NOMO-1 treated with DMSO at 0.1 percent for 48 hours (cell line): ENCODE results near the gene PNMA5.
"Not testable (repeated sequence)": the region's sequence is repeated elsewhere in the genome, so short reads cannot be mapped to it uniquely, and the experiment has no call there.

Source experiments
- DNase-seq: peaks from one replicate; lab custom pipeline; 2025; ENCODE audit not compliant: unreplicated experiment; lab: John Stamatoyannopoulos, UW

The PNMA5 gene

DNA sequence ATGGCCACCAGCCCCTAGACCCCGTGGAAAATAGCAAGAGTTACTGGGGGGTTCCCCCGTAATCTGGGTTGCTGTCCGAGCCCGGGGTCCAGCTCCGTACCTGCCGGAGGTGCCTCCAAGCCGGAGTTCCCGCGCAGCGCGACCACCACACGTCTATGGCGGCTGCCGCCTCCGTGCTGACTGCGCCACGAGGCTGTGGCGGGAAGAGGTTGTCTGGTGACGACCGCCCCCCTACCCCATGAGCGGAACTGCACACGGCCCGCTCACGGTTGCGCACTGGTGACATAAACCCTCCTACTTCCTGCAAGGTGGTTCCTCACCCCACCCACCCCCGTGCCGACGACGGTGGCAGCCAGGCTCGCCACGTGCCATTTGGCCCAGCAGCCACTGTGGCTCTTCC, at the start of gene PNMA5:
PNMA5 (minus strand) TSS at position 184 of the 400 bp plus-strand sequence. CDS start 2,518 bp downstream, outside the sequence.
- DNase-seq: no peak

DNA sequence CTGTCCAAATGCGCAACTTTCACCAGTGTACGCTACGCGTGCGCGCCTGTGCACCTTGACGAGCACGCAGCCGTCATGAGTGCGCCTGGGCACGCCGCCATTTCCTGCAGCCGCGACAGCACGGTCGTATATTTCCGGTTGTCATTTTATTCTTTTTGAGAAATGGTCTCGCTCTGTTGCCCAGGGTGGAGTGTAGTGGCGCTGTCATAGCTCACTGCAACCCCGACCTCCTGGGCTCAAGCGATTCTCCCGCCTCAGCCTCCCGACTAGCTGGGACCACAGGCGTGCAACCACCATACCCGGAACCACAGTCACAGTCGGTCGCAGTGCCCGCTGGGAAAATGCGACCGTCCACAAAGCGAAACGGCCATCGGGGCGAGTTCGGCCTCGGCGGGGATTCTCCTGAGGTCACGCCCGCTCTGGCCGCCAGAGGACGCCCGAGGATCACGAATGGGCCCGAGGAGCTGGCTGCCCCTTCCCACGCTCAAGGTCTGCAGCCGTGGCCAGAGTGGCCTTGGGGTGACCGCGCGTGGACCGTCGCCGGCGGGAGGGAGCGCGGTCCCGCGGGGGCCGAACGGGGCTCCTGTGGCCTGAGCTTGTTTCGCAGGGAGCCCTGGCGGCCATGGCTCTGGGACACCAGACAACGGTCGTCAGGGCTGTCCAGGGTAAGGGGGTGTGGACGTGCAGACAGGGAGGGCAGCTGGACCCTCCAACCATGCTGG, 38.6 kb upstream of the PNMA5 start:
- DNase-seq: peak; percentile 36

DNA sequence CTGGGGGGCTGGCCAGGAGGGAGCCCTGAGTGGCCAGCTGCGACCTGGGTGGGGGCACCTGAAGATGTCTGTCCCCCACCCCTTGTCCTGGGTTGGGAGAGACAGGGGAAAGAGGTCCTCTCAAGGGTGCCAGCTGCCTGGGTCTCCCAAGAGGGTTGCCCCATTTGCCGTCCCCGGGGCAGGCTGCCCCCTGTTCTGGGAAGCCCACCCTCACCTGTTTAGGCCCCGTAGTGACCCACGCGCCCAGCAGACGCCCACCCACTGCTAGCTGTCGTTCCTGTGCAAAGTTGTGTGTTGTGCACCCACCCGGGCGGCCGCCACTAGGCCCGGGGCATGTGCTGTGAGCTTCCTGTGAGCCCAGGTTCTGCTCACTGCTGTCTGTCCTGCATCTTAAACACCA, 36.9 kb upstream of the PNMA5 start:
- DNase-seq: no peak

GRCh38 chrX:153029875-153030274, 36.0 kb upstream of the PNMA5 start:
- DNase-seq: no peak

DNA sequence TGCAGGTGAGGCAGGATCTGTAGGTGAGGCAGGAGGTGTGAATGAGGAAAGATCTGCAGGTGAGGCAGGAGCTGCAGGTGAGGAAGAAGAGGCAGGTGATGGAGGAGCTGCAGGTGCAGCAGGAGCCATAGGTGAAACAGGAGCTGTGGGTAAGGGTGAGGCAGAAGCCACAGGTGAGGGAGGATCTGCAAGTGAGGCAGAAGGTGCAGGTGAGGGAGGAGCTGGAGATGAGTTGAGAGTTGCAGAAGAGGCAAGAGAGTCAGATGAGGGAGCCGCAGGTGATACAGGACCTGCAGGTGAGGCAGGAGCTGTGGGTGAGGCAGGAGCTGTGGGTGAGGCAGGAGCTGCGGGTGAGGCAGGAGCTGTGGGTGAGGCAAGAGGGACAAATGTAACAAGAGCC, 35.2 kb upstream of the PNMA5 start:
- no peak for DNase-seq

- DNase-seq: not testable (repeated sequence)
Observed at GRCh38 chrX:153028487-153028886, 34.6 kb upstream of the PNMA5 start.

DNA sequence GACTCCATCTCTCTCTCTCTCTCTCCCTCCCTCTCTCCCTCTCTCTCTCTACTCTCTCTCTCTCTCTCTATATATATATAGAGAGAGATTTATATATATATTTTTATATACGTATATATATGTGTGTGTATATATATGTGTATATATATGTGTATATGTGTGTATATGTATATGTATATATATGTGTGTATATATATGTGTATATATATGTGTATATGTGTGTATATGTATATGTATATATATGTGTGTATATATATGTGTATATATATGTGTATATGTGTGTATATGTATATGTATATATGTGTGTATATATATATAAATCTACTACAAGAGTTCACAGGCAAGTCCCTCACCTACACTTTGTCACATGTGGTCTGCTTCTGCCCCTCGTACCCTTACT, 32.6 kb upstream of the PNMA5 start:
- not testable (repeated sequence) for DNase-seq

DNA sequence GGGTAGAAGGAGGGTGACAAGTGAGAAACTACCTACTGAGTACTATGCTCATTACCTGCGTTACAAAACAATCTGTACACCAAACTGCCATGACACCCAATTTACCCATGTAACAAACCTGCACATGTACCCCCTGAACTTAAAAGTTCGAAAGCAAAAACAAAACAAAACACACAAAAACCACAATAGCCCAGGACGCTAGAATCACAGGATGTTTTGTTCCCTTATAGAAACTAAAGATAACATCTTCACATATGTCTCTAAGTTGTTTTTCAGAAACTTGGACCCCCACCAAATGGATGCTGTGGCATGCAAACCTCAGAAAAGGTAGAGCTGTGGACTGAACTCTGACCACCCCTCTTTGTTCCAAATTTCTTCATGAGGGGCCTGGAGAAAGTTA, 25.2 kb upstream of the PNMA5 start:
- DNase-seq: no peak

DNA sequence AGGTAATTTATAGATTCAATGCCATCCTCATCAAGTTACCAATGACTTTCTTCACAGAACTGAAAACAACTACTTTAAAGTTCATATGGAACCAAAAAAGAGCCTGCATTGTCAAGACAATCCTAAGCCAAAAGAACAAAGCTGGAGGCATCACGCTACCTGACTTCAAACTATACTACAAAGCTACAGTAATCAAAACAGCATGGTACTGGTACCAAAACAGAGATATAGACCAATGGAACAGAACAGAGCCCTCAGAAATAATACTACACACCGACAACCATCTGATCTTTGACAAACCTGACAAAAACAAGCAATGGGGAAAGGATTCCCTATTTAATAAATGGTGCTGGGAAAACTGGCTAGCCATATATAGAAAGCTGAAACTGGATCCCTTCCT, 23.3 kb upstream of the PNMA5 start:
- DNase-seq: not testable (repeated sequence)

- DNase-seq: no peak
Observed at GRCh38 chrX:153004780-153005179, 10.9 kb upstream of the PNMA5 start.

DNA sequence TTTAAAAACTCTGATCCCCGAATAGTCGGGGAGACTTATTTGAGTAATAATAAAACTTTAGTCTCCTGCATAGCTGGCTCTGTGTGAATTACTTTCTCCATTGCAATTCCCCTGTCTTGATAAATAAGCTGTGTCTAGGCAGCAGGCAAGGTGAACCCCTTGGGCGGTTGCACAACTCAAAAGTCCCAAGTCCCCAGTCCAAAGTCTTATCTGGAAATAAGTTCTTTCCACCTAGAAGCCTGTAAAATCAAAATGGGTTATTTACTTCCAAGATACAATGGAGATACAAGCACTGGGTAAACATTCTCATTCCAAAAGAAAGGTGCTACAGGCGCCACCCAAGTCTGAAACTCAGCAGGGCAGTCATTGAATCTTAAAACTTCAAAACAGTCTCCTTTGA, 10.1 kb upstream of the PNMA5 start:
- DNase-seq: no peak

DNA sequence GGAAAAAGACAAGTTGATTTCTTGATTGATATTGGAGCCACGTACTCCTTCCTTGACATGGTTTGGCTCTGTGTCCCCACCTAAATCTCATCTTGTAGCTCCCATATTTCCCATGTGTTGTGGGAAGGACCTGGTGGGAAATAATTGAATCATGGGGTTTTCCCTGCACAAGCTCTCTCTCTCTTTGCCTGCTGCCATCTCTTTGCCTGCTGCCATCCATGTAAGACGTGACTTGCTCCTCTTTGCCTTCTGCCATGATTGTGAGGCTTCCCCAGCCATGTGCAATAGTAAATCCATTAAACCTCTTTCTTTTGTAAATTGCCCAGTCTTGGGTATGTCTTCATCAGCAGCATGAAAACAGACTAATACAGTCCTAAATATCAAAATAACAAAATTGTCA, 8.3 kb upstream of the PNMA5 start:
- not testable (repeated sequence) for DNase-seq

GRCh38 chrX:152997337-152997736, 3.4 kb upstream of the PNMA5 start:
- DNase-seq: no peak

GRCh38 chrX:152992115-152992514, 1.8 kb downstream of the PNMA5 start:
- DNase-seq: no peak

GRCh38 chrX:152991123-152991522, 2.8 kb downstream of the PNMA5 start:
- no peak for DNase-seq

DNA sequence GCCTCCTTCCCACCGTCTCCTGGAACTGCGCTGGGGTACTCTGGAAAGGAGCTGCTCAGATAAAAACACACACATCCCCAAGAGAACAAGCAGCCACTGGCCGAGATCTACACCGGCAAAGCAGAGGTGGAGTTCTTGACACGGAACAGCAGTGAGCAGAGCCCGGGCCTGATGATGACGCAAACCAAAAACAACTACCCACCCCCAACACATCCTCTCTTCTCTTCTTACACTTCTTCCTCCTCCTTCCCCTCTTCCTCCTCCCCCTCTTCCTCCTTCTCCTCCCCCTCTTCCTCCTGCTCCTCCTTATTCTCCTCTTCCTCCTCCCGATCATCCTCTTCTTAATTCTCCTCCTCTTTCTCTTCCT, 4.6 kb downstream of the PNMA5 start:
- no peak for DNase-seq

DNA sequence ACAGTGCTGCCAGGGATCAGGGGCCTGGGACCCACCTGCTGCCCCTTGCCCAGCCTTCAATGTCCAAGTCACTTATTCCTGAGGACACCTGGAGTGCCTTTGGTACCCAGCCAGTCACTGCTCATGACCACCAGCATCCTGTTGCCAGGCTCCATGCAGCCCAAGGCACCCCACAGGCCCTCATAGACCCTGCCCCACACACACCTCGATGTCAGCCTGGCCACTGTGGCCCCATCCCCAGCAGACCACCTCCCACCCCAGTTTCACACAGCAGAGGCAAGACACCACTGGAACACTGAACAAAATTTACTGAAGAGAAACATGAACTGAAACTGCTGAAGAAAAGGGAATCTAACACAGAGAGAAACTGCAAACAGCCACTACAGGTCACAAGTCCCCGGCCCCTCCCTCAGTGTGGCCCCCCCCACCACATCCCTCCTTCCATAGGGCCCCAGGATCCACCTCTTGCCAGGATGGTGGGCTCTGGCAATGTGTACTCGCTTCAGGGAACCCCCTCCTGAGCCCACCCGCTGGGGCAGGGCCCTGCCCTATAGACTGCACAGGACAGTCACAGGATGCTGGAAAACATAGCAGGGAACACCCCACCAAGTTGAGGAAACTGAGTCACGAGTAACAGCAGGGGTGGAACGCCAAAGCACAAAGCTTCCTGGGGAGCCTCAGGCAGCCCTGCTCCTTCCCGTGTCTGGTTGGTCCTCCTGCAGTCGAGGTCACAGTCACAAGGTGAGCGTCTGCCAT, 5.2 kb downstream of the PNMA5 start:
- DNase-seq: peak; percentile 28

- no peak for DNase-seq
Observed at GRCh38 chrX:152987801-152988200, 6.1 kb downstream of the PNMA5 start.

- not testable (repeated sequence) for DNase-seq
Observed at GRCh38 chrX:152987156-152987555, 6.8 kb downstream of the PNMA5 start.

DNA sequence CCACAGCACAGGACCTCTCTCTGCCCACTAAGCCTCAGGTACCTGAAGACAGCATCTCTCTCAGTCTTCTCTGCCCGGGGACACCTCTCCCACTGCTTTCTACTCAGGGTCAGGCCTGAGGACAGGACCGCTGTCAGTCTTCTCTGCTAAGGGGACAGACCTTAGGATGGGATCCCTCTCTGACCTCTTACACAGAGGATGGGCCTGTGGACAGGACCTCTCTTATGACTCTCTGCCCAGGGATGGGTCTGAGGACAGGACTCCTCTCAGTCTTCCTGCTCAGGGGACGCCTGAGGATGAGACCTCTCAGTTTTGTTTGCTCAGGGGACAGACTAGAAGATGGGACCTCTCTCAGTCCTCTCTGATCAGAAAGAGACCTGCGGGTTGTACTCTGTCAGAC, 8.5 kb downstream of the PNMA5 start:
- not testable (repeated sequence) for DNase-seq

GRCh38 chrX:152968193-152968592, 25.7 kb downstream of the PNMA5 start:
- DNase-seq: no peak

DNA sequence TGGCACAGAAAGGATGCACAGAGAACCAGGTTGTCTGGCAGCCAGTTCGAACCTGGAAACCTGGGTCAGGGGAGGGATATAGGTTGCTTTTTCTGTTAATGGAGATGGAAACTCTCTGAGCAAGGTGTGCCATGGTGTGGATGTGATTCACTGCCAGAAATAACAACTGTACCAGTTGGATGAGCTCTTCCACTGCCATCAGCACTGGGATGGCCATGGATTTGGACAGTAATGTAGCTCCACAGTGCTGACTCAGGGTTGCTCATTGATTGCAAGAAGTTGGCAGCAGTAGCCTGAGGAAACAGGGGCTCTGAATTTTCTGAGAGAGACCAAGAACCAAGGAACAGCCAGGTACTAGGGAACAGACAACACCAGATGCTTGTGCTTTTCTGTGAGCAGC, 33.8 kb downstream of the PNMA5 start:
- no peak for DNase-seq

DNA sequence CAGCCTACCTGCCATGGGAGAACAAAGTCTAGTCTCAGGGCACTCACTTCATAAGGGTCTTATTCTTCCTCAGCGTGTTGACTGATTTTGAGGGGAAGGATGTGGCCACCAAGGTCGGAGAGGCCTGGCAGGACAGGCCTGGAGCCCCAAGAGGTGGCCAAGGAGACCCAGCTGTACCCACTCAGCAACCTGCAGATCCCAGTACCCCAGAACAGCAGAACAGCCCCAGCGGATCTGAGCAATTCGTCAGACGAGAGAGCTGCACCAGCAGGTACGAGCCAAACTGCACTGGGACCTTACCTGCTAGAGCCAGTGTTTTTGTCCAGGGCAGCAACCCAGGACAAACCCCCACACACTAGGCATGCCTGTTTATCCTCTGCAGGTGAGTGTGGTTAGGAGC, 34.3 kb downstream of the PNMA5 start:
- no peak for DNase-seq
